A673 (cell line): ENCODE data around the gene SPEM3.

Experiments
- EZH2 ChIP-seq: fragments of 200-600 bp; sonication (generic); IDR thresholded peaks from 2 replicates; pipeline ENCODE4 v1.6.1; 2017; ENCODE audit warnings: borderline replicate concordance, low read depth, mild to moderate bottlenecking, mixed read lengths, antibody characterized with exemption, low read length; ENCODE audit not compliant: poor library complexity, severe bottlenecking
- TF ChIP-seq, protein P1 (sequence below): fragments of 300-800, 200-600 bp; sonication (generic); conservative IDR thresholded peaks from 2 replicates; pipeline ENCODE4 v1.5.1; 2017; ENCODE audit warnings: low read depth, mild to moderate bottlenecking, antibody characterized with exemption, low read length, moderate library complexity, mixed read lengths

DNA sequence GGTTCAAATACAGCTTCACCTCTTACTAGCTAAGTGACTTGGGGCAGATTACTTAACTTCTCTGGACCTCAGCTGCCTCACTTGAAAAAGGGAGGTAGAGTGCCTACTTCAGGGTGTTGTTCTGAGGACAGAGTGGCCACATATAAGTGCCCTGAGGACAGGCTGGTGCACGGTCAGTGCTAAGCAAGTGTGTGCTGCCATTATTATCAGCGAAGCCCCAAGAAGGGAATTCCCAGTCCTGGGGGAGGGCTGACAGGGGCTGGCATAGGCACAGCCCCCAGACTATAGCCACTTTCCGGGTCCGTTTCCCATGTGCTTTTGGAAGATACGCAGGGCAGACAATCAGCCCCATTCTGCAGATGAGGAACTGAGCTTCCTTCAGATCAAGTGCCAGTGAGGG lies 48.3 kb downstream of the SPEM3 start:
- TF ChIP-seq, protein P1, sequence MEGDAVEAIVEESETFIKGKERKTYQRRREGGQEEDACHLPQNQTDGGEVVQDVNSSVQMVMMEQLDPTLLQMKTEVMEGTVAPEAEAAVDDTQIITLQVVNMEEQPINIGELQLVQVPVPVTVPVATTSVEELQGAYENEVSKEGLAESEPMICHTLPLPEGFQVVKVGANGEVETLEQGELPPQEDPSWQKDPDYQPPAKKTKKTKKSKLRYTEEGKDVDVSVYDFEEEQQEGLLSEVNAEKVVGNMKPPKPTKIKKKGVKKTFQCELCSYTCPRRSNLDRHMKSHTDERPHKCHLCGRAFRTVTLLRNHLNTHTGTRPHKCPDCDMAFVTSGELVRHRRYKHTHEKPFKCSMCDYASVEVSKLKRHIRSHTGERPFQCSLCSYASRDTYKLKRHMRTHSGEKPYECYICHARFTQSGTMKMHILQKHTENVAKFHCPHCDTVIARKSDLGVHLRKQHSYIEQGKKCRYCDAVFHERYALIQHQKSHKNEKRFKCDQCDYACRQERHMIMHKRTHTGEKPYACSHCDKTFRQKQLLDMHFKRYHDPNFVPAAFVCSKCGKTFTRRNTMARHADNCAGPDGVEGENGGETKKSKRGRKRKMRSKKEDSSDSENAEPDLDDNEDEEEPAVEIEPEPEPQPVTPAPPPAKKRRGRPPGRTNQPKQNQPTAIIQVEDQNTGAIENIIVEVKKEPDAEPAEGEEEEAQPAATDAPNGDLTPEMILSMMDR: no peak
- TF ChIP-seq EZH2: no peak
